NB4 (cell line): ENCODE data around the gene RABGAP1.

ENCODE experiments used
- CTCF ChIP-seq: IDR thresholded peaks from one replicate; pipeline ENCODE4 v1.5.1; 2012; ENCODE audit warnings: low read depth, low read length
- MAX ChIP-seq: IDR thresholded peaks from 2 replicates; pipeline ENCODE4 v1.6.1; 2011; ENCODE audit warnings: low read depth, low read length
- MYC ChIP-seq: IDR thresholded peaks from 2 replicates; pipeline ENCODE4 v1.6.1; 2011; ENCODE audit warnings: low read depth, low read length
- POLR2A ChIP-seq: IDR thresholded peaks from 2 replicates; pipeline ENCODE4 v1.6.1; 2011; ENCODE audit warnings: mild to moderate bottlenecking; ENCODE audit not compliant: insufficient read length; ENCODE audit errors: extremely low read depth

- no peak for TF ChIP-seq MYC
- TF ChIP-seq MAX: no peak
- TF ChIP-seq CTCF: no peak
- TF ChIP-seq POLR2A: no peak
Observed at GRCh38 chr9:123080444-123080843, 139.6 kb downstream of the RABGAP1 start.
